Duodenal mucosa (tissue), 2 donors: ENCODE results near the gene HLA-DQA1.
"Not testable (repeated sequence)": the region's sequence is repeated elsewhere in the genome, so short reads cannot be mapped to it uniquely, and the experiment has no call there.

Experiments
- H3K27ac ChIP-seq: one replicate; pipeline ENCODE4 v1.7.0; 2013; ENCODE audit warnings: low read depth, low read length
- H3K27me3 ChIP-seq, 2 donors: one replicate each; pipeline ENCODE4 v1.7.0; 2013; ENCODE audit warnings: low read length in 2 of 2, control low read depth in 1 of 2; ENCODE audit not compliant: insufficient read depth in 2 of 2, control insufficient read depth in 1 of 2
- H3K36me3 ChIP-seq, 2 donors: one replicate each; pipeline ENCODE4 v1.7.0; 2013; ENCODE audit warnings: low read length in 2 of 2, control low read depth in 1 of 2; ENCODE audit not compliant: insufficient read depth in 2 of 2, control insufficient read depth in 1 of 2
- H3K4me1 ChIP-seq, 2 donors: one replicate each; pipeline ENCODE4 v1.7.0; 2013; ENCODE audit warnings: low read length in 2 of 2, control low read depth in 1 of 2; ENCODE audit not compliant: insufficient read depth in 2 of 2, control insufficient read depth in 1 of 2
- H3K4me3 ChIP-seq, 2 donors: one replicate each; pipeline ENCODE4 v1.7.0; 2013; ENCODE audit warnings: low read length in 2 of 2, low read depth in 1 of 2
- H3K9ac ChIP-seq, 2 donors: one replicate each; pipeline ENCODE4 v1.7.0; 2013; ENCODE audit warnings: low read length in 2 of 2, low read depth in 1 of 2
- H3K9me3 ChIP-seq, 2 donors: one replicate each; pipeline ENCODE4 v1.7.0; 2013; ENCODE audit warnings: low read length in 2 of 2, control low read depth in 1 of 2; ENCODE audit not compliant: control insufficient read depth in 1 of 2

The HLA-DQA1 gene

DNA sequence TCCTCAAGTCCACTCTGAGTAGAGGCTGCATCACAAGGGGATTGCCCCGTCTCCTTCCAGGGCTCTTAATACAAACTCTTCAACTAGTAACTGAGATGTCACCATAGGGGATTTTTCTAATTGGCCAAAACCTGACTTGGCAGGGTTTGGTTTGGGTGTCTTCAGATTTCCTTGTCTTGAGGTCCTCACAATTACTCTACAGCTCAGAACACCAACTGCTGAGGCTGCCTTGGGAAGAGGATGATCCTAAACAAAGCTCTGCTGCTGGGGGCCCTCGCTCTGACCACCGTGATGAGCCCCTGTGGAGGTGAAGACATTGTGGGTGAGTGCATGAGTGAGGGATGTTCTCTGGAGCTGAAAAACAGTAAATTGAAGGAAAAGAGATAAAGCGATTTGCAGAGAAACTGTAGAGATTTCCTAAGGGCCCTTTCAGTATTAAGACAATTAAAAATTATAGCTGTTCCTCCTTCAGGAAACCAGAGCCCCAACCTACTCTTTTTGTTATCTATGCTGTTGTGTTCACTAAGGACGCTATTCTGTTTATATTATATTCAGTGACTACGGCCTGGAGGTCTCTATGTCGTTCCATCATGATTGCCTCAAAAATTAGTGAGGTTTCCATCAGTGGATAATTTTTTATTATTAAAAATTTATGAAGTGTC, at the start of gene HLA-DQA1:
HLA-DQA1 (plus strand) TSS at position 188 of the 662 bp plus-strand sequence; CDS start at position 241, 53 bp downstream.
- H3K4me3 ChIP-seq = peak within 1 kb of the TSS in 1 of 2 donors; percentile 30
- H3K9ac ChIP-seq = peak within 1 kb of the TSS in 1 of 2 donors; percentile 15
- H3K27ac ChIP-seq = peak within 1 kb of the TSS; percentile 36

DNA sequence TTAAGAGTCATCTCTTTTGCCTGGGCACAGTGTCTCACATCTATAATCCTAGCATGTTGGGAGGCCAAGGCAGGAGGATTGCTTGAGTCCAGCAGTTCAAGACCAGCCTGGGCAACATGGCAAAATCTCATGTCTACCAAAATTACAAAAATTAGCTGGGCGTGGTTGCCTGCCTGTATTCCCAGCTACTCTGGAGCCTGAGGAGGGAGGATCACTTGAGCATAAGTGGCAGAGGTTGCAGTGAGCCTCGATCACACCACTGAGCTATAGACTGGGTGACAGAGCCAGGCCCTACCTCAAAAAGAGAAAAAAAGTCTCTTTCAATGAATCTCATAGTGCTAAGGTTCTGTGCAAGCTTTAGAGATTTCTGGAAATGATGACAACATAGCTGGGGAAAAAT, 49.0 kb upstream of the HLA-DQA1 start:
- peak overlapping the region in 1 of 2 donors; percentile 31 for H3K9ac ChIP-seq
- H3K27ac ChIP-seq = peak overlapping the region; percentile 8

More for the DNA sequence above, at the start of gene HLA-DQA1:
- H3K36me3 ChIP-seq = no peaks in the 10 kb centered on the region
- no peaks in the 10 kb centered on the region for H3K4me1 ChIP-seq
- H3K9me3 ChIP-seq = no peaks in the 10 kb centered on the region
- peaks cover 0 to 7% of the 10 kb centered on the region in 2 donors for H3K27me3 ChIP-seq

DNA sequence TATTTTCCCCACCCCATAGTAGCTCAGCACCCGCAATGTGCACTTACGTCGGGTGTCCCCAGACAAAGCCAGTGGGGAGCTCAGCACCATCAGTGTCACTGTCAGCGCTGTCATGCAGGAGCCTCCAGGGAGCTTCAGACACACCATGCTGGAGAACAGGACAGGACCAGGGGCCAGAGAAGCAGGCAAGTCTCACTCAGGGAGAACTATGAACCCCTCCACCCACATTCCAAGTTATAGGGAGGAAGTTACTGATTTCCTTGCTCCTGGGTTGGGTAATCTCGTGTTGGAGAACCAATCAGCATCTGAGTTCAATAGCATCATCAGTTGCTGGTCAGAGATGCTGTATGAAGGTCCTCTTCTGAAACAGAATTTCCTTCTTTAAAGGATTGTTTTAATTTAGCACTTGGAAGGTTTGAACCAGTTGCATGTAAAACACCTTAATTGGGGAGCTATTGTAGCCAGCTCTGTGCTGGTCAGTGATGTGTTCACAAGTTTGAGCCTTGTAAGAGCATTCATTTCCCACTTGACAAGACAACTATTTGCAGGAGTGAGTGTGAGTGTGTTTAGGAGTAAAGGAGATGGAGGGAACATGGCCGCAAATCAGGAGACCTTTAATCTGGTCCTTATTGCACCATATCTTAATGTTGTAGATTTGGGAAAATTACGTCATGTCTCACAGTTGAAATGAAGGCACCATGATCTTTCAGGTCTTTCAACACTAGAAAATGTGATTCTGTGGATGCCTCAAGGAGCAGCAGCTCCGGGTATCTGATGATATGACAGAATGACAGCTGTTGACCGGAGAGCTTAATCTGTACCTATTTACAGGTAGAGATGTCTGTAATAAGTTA, 47.4 kb upstream of the HLA-DQA1 start, which contains the start of gene HLA-DRB1:
HLA-DRB1 (minus strand) TSS at position 253 of the 854 bp plus-strand sequence; CDS start at position 147, 106 bp downstream.
- Histone ChIP-seq H3K9ac (peak within 1 kb of the TSS; percentile 43 to 70), H3K4me1 (peaks cover 0 to 8% of the 10 kb centered on the region in 2 donors), H3K9me3 (no peaks in the 10 kb centered on the region), H3K4me3 (peak within 1 kb of the TSS; percentile 66 to 79), H3K27me3 (no peaks in the 10 kb centered on the region), H3K27ac (peak within 1 kb of the TSS; percentile 78), H3K36me3 (no peaks in the 10 kb centered on the region)

More for the DNA sequence above, 49.0 kb upstream of the HLA-DQA1 start:
- Histone ChIP-seq H3K27me3 (no peaks in the 10 kb centered on the region), H3K36me3 (no peaks in the 10 kb centered on the region), H3K4me1 (peaks cover 0 to 8% of the 10 kb centered on the region in 2 donors), H3K4me3 (peak overlapping the region; percentile 54 to 79), H3K9me3 (no peaks in the 10 kb centered on the region)

GRCh38 chr6:32590713-32591112, 46.5 kb upstream of the HLA-DQA1 start:
- H3K27me3 ChIP-seq, H3K4me1 ChIP-seq, H3K27ac ChIP-seq, H3K4me3 ChIP-seq, H3K36me3 ChIP-seq, H3K9me3 ChIP-seq, H3K9ac ChIP-seq: not testable (repeated sequence)

DNA sequence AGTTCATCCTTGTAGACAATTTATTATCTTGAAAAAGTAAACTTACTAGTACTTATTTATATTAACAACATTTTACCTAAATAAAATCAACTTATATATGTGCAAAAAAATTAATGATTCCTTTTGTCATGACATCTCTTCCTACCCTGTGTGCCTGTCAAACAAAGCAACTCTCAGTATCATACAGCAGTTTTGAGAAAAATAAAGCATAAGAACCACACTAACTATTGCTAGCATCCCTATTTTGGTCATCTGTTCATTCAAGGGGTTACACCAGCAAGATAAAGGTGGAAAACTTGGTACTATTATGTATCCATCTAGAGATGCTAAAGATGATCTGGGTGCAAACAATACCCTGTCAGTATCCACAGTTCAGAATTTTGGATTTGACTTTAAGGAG, 40.2 kb upstream of the HLA-DQA1 start:
- Histone ChIP-seq H3K4me3 (no peak overlapping the region), H3K4me1 (no peaks in the 10 kb centered on the region), H3K9me3 (no peaks in the 10 kb centered on the region), H3K36me3 (no peaks in the 10 kb centered on the region), H3K27ac (no peak overlapping the region), H3K9ac (no peak overlapping the region), H3K27me3 (no peaks in the 10 kb centered on the region)

GRCh38 chr6:32602383-32602782, 34.8 kb upstream of the HLA-DQA1 start:
- Histone ChIP-seq H3K36me3 (no peaks in the 10 kb centered on the region), H3K9ac (no peak overlapping the region), H3K27ac (no peak overlapping the region), H3K9me3 (no peaks in the 10 kb centered on the region), H3K4me3 (no peak overlapping the region), H3K4me1 (no peaks in the 10 kb centered on the region), H3K27me3 (no peaks in the 10 kb centered on the region)

- Histone ChIP-seq H3K36me3 (no peaks in the 10 kb centered on the region), H3K4me3 (no peak overlapping the region), H3K9me3 (no peaks in the 10 kb centered on the region), H3K27me3 (no peaks in the 10 kb centered on the region), H3K4me1 (no peaks in the 10 kb centered on the region), H3K9ac (no peak overlapping the region), H3K27ac (no peak overlapping the region)
Measured at GRCh38 chr6:32603222-32603621, 34.0 kb upstream of the HLA-DQA1 start.

- Histone ChIP-seq H3K27ac (peak overlapping the region; percentile 60), H3K9ac (peak overlapping the region in 1 of 2 donors; percentile 12), H3K27me3 (no peaks in the 10 kb centered on the region), H3K9me3 (no peaks in the 10 kb centered on the region), H3K4me1 (no peaks in the 10 kb centered on the region), H3K4me3 (no peak overlapping the region), H3K36me3 (no peaks in the 10 kb centered on the region)
Measured at GRCh38 chr6:32603888-32604287, 33.3 kb upstream of the HLA-DQA1 start.

DNA sequence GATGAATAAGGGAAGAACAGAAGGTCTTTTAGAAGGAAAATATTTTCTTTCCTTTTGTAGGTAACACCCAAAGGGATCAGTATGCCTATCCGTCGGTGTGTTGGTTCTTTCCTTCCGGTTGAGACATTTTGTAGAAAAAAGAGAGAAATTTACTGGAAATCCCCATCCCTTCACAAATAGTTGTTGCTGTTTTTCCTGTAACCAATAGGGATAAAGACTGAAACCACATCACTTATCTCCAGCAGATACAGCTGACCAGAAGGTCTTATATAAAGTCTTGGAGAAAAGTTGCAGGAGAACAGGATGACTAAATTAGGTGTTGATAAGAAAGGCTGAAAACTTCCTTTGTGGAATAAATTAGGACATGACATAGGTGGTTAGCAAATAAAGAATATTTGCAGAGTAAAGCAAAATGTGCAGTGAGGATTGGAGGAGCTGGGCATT, 32.8 kb upstream of the HLA-DQA1 start:
- Histone ChIP-seq H3K4me3 (no peak overlapping the region), H3K9ac (peak overlapping the region in 1 of 2 donors; percentile 12), H3K27me3 (no peaks in the 10 kb centered on the region), H3K9me3 (no peaks in the 10 kb centered on the region), H3K4me1 (peaks cover 0 to 2% of the 10 kb centered on the region in 2 donors), H3K27ac (peak overlapping the region; percentile 60), H3K36me3 (no peaks in the 10 kb centered on the region)
